HepG2 (cell line): Measurements from ENCODE around the gene MDP1. TPM values are rescaled to one million over a fixed set of nuclear protein-coding genes. Genes with fewer than 3 reads are reported as not detected.

ENCODE experiments used
- ATAC-seq: fragments of 200-7000 bp; cut with Tn5 transposase; 3 replicates; pipeline ENCODE4 v1.9.1; 2020; ENCODE audit warnings: mild to moderate bottlenecking, moderate library complexity
- BruUV-seq: library from RNA; stranded (reverse); fragments of 400-500 nt; replicated peaks from 2 replicates; lab custom pipeline; 2021; lab: Mats Ljungman, UMichigan
- CTCF ChIA-PET: fragments of 300-600 bp; formaldehyde crosslinking; extraction: SDS; loops from one replicate; lab custom pipeline; 2021; ENCODE audit warnings: low total read pairs, inconsistent platforms, low intra/inter-chr PET ratio; lab: Yijun Ruan, JAX
- POLR2A ChIA-PET: fragments of 350-600 bp; sonication (Branson Sonifier 250); formaldehyde crosslinking; loops from one replicate; lab custom pipeline; 2020; ENCODE audit warnings: antibody characterized with exemption, inconsistent platforms; lab: Yijun Ruan, JAX
- DNase-seq: peaks from one replicate; pipeline ENCODE4 v3.0.0-alpha.2; 2015; ENCODE audit warnings: low spot score
- FAIRE-seq: peaks from 3 replicates; lab custom pipeline; 2011; peaks lifted over from hg19 to GRCh38; lab: Jason Lieb, UNC
- H2AFZ ChIP-seq: one replicate; pipeline ENCODE4 v1.6.1; 2011; ENCODE audit warnings: low read length, inconsistent platforms
- H3K27ac ChIP-seq: fragments of 300-600 bp; 3 replicates; pipeline ENCODE4 v1.8.0; 2011; ENCODE audit warnings: mixed run types, mild to moderate bottlenecking, mixed read lengths, low read length, inconsistent platforms; ENCODE audit not compliant: insufficient read depth; ENCODE audit errors: extremely low read length
- H3K27me3 ChIP-seq, 2 experiments: fragments of 200-600 bp in 1 of 2; 2 replicates in 1 of 2; 3 replicates in 1 of 2; pipeline versions ENCODE4 v1.6.0 to v1.8.0; 2011; ENCODE audit warnings: low read length in 2 of 2, mild to moderate bottlenecking in 2 of 2, moderate library complexity in 2 of 2, inconsistent platforms in 1 of 2; ENCODE audit not compliant: insufficient read depth in 2 of 2, control insufficient read depth in 1 of 2
- H3K36me3 ChIP-seq, 2 experiments: fragments of 200-600 bp in 1 of 2; replicated peaks in 1 of 2; 2 replicates in 1 of 2; 3 replicates in 1 of 2; pipeline versions ENCODE4 v1.5.1 to v1.8.0; 2011; ENCODE audit warnings: low read length in 2 of 2, inconsistent platforms in 1 of 2; ENCODE audit not compliant: insufficient read depth in 2 of 2, control insufficient read depth in 1 of 2
- H3K4me1 ChIP-seq: 2 replicates; pipeline ENCODE4 v1.5.1; 2012; ENCODE audit warnings: low read length, inconsistent platforms; ENCODE audit not compliant: insufficient read depth
- H3K4me2 ChIP-seq: 2 replicates; pipeline ENCODE4 v1.6.0; 2011; ENCODE audit warnings: low read depth, low read length, inconsistent platforms
- H3K4me3 ChIP-seq, 3 experiments: fragments of 200-600 bp in 1 of 3; sonication (generic), shearing (Covaris generic) in 1 of 3; replicated peaks in 1 of 3; 2 replicates each; pipeline ENCODE4 v1.5.1; 2011 to 2016; ENCODE audit warnings: low read length in 3 of 3, inconsistent platforms in 2 of 3, low read depth in 2 of 3, mild to moderate bottlenecking in 2 of 3, control low read depth in 1 of 3, mixed read lengths in 1 of 3; ENCODE audit not compliant: insufficient read depth in 1 of 3
- H3K79me2 ChIP-seq: one replicate; pipeline ENCODE4 v1.6.1; 2011; ENCODE audit warnings: low read length, inconsistent platforms; ENCODE audit not compliant: insufficient read depth
- H3K9ac ChIP-seq: 2 replicates; pipeline ENCODE4 v1.6.0; 2011; ENCODE audit warnings: mild to moderate bottlenecking, low read depth, low read length, inconsistent platforms; ENCODE audit not compliant: insufficient read depth
- H3K9me3 ChIP-seq: 2 replicates; pipeline ENCODE4 v1.5.1; 2012; ENCODE audit warnings: mild to moderate bottlenecking, low read length
- H4K20me1 ChIP-seq: 2 replicates; pipeline ENCODE4 v1.6.0; 2011; ENCODE audit warnings: inconsistent platforms, mild to moderate bottlenecking, low read length, moderate library complexity; ENCODE audit not compliant: insufficient read depth
- ISL2 ChIP-seq: sonication (generic); formaldehyde crosslinking; IDR thresholded peaks from 2 replicates; pipeline ENCODE4 v1.5.0; 2020; ENCODE audit warnings: missing genetic modification reagents
- KLF13 ChIP-seq: sonication (generic); formaldehyde crosslinking; IDR thresholded peaks from 2 replicates; pipeline ENCODE4 v1.4.0; 2020; ENCODE audit warnings: mild to moderate bottlenecking, missing genetic modification reagents
- POLR2G ChIP-seq: fragments of 200-400 bp; formaldehyde crosslinking; IDR thresholded peaks from 2 replicates; pipeline ENCODE4 v1.6.1; 2018; ENCODE audit warnings: mild to moderate bottlenecking, low read depth, low read length, moderate library complexity
- RORA ChIP-seq: sonication (generic); formaldehyde crosslinking; IDR thresholded peaks from 2 replicates; pipeline ENCODE4 v1.5.0; 2020; ENCODE audit warnings: mild to moderate bottlenecking, missing genetic modification reagents, moderate library complexity
- SMARCE1 ChIP-seq: fragments of 450-650 bp; IDR thresholded peaks from 2 replicates; pipeline ENCODE4 v1.6.1; 2017; ENCODE audit warnings: borderline replicate concordance
- ZNF136 ChIP-seq: sonication (generic); formaldehyde crosslinking; IDR thresholded peaks from 2 replicates; pipeline ENCODE4 v1.8.1; 2022; ENCODE audit warnings: low read depth, mild to moderate bottlenecking, moderate library complexity, missing genetic modification reagents
- ZNF577 ChIP-seq: sonication (generic); formaldehyde crosslinking; IDR thresholded peaks from 2 replicates; pipeline ENCODE4 v1.4.0; 2020; ENCODE audit warnings: mild to moderate bottlenecking, low read depth, missing genetic modification reagents, borderline replicate concordance
- ZNF749 ChIP-seq: sonication (generic); formaldehyde crosslinking; IDR thresholded peaks from 2 replicates; pipeline ENCODE4 v1.8.0; 2022; ENCODE audit warnings: mild to moderate bottlenecking, missing genetic modification reagents, moderate library complexity, borderline replicate concordance
- ZNF766 ChIP-seq: sonication (generic); formaldehyde crosslinking; IDR thresholded peaks from 2 replicates; pipeline ENCODE4 v1.5.0; 2020; ENCODE audit warnings: missing genetic modification reagents, borderline replicate concordance
- WGBS: methylation state at CpG from one replicate; pipeline ENCODE4 v1.1.6; 2017; ENCODE audit warnings: low lambda C conversion rate; 5-methylcytosine and 5-hydroxymethylcytosine counted together
- in situ Hi-C: cut with HindIII; loops from 2 replicates; pipeline ENCODE4 v1.10.0; 2017; ENCODE audit warnings: low pct_unique_long_range_greater_than_20kb; ENCODE audit not compliant: extremely low pct_ligation_motif_present
- intact Hi-C: fragments of 100-400 bp; cut with micrococcal nuclease; formaldehyde crosslinking; loops from one replicate; pipeline ENCODE4 v1.10.0; 2022; ENCODE audit not compliant: unreplicated experiment
- polyA plus RNA-seq, 8 experiments: library from polyadenylated mRNA; depleted of rRNA in 3 of 8; stranded (reverse) in 7 of 8; unstranded in 1 of 8; fragments of >200 nt; fragmentation: Illumina TruSeq in 4 of 8; extraction: Trizol in 4 of 8; gene quantifications; 2 replicates each; pipeline versions ENCODE4 v1.2.1 to v1.2.3, GENCODE V29; 2011 to 2016; ENCODE audit warnings: low read depth in 4 of 8, missing spikeins in 1 of 8, mixed read lengths in 1 of 8; ENCODE audit not compliant: insufficient read depth in 1 of 8
- total RNA-seq, 5 experiments: library from RNA; depleted of rRNA; stranded (reverse); fragments of >200 nt; fragmentation: Illumina TruSeq; extraction: Trizol; gene quantifications; 2 replicates each; pipeline ENCODE4 v1.2.3, GENCODE V29; 2016; ENCODE audit warnings: low read depth in 1 of 5
- TF ChIP-seq, protein P1 (sequence below): sonication (generic); formaldehyde crosslinking; IDR thresholded peaks from 2 replicates; pipeline ENCODE4 v1.8.0; 2022; ENCODE audit warnings: mild to moderate bottlenecking, missing genetic modification reagents, moderate library complexity
- TF ChIP-seq, protein P2 (sequence below): sonication (generic); formaldehyde crosslinking; IDR thresholded peaks from 2 replicates; pipeline ENCODE4 v1.4.0; 2020; ENCODE audit warnings: mild to moderate bottlenecking, missing genetic modification reagents, borderline replicate concordance
- TF ChIP-seq, protein P3 (sequence below): sonication (generic); formaldehyde crosslinking; IDR thresholded peaks from 2 replicates; pipeline ENCODE4 v1.4.0; 2020; ENCODE audit warnings: missing genetic modification reagents
- TF ChIP-seq, protein P4 (sequence below): sonication (generic); formaldehyde crosslinking; IDR thresholded peaks from 2 replicates; pipeline ENCODE4 v1.8.1; 2023; ENCODE audit warnings: missing genetic modification reagents, inconsistent platforms, borderline replicate concordance
- TF ChIP-seq, protein P5 (sequence below): sonication (generic); formaldehyde crosslinking; IDR thresholded peaks from 2 replicates; pipeline ENCODE4 v1.9.0; 2021; ENCODE audit warnings: missing genetic modification reagents, borderline replicate concordance

Gene MDP1
- total and polyA plus RNA-seq, 2 of the 13 experiments (the other 11 are each of a cell fraction or from before 2014, with no cell fraction given), result 44.1 to 48.7 TPM

DNA sequence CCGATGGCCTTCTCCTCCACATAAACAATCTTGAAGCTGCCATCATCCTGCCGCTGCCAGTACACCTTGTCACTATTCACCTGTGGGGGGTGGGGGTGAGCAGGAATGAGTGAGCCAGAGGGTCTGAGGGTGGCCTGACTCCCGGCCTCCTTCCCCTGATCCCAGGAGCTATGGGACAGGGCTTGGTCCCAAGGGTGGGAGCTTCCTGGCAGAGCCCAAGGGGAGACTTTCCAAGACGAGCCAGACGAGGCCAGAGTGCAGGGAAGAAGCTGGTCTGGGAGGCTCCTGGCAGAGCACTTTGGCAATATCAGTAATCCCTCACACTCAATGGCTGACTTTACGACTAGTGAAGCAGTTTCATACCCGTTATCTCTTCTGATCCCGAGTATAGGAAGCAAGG, 39.6 kb upstream of the MDP1 start:
- ATAC-seq, result no peak
- TF ChIP-seq ISL2 (CRISPR knock-in tag) (no peak), ZNF136 (CRISPR knock-in tag) (no peak), POLR2G (0 out of 2 replicates have a peak, but pooled peaks have one; percentile 4), SMARCE1 (no peak), ZNF577 (CRISPR knock-in tag) (no peak), ZNF766 (CRISPR knock-in tag) (no peak), ZNF749 (CRISPR knock-in tag) (no peak), KLF13 (CRISPR knock-in tag) (no peak), RORA (CRISPR knock-in tag) (no peak)
- TF ChIP-seq, protein P1, sequence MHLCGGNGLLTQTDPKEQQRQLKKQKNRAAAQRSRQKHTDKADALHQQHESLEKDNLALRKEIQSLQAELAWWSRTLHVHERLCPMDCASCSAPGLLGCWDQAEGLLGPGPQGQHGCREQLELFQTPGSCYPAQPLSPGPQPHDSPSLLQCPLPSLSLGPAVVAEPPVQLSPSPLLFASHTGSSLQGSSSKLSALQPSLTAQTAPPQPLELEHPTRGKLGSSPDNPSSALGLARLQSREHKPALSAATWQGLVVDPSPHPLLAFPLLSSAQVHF, result no peak
- TF ChIP-seq, protein P2, sequence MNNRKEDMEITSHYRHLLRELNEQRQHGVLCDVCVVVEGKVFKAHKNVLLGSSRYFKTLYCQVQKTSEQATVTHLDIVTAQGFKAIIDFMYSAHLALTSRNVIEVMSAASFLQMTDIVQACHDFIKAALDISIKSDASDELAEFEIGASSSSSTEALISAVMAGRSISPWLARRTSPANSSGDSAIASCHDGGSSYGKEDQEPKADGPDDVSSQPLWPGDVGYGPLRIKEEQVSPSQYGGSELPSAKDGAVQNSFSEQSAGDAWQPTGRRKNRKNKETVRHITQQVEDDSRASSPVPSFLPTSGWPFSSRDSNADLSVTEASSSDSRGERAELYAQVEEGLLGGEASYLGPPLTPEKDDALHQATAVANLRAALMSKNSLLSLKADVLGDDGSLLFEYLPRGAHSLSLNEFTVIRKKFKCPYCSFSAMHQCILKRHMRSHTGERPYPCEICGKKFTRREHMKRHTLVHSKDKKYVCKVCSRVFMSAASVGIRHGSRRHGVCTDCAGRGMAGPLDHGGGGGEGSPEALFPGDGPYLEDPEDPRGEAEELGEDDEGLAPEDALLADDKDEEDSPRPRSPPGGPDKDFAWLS (CRISPR knock-in tag), result no peak
- TF ChIP-seq, protein P3, sequence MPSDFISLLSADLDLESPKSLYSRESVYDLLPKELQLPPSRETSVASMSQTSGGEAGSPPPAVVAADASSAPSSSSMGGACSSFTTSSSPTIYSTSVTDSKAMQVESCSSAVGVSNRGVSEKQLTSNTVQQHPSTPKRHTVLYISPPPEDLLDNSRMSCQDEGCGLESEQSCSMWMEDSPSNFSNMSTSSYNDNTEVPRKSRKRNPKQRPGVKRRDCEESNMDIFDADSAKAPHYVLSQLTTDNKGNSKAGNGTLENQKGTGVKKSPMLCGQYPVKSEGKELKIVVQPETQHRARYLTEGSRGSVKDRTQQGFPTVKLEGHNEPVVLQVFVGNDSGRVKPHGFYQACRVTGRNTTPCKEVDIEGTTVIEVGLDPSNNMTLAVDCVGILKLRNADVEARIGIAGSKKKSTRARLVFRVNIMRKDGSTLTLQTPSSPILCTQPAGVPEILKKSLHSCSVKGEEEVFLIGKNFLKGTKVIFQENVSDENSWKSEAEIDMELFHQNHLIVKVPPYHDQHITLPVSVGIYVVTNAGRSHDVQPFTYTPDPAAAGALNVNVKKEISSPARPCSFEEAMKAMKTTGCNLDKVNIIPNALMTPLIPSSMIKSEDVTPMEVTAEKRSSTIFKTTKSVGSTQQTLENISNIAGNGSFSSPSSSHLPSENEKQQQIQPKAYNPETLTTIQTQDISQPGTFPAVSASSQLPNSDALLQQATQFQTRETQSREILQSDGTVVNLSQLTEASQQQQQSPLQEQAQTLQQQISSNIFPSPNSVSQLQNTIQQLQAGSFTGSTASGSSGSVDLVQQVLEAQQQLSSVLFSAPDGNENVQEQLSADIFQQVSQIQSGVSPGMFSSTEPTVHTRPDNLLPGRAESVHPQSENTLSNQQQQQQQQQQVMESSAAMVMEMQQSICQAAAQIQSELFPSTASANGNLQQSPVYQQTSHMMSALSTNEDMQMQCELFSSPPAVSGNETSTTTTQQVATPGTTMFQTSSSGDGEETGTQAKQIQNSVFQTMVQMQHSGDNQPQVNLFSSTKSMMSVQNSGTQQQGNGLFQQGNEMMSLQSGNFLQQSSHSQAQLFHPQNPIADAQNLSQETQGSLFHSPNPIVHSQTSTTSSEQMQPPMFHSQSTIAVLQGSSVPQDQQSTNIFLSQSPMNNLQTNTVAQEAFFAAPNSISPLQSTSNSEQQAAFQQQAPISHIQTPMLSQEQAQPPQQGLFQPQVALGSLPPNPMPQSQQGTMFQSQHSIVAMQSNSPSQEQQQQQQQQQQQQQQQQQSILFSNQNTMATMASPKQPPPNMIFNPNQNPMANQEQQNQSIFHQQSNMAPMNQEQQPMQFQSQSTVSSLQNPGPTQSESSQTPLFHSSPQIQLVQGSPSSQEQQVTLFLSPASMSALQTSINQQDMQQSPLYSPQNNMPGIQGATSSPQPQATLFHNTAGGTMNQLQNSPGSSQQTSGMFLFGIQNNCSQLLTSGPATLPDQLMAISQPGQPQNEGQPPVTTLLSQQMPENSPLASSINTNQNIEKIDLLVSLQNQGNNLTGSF (CRISPR knock-in tag), result no peak
- TF ChIP-seq, protein P4, sequence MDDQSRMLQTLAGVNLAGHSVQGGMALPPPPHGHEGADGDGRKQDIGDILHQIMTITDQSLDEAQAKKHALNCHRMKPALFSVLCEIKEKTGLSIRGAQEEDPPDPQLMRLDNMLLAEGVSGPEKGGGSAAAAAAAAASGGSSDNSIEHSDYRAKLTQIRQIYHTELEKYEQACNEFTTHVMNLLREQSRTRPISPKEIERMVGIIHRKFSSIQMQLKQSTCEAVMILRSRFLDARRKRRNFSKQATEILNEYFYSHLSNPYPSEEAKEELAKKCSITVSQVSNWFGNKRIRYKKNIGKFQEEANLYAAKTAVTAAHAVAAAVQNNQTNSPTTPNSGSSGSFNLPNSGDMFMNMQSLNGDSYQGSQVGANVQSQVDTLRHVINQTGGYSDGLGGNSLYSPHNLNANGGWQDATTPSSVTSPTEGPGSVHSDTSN (CRISPR knock-in tag), result no peak
- TF ChIP-seq, protein P5, sequence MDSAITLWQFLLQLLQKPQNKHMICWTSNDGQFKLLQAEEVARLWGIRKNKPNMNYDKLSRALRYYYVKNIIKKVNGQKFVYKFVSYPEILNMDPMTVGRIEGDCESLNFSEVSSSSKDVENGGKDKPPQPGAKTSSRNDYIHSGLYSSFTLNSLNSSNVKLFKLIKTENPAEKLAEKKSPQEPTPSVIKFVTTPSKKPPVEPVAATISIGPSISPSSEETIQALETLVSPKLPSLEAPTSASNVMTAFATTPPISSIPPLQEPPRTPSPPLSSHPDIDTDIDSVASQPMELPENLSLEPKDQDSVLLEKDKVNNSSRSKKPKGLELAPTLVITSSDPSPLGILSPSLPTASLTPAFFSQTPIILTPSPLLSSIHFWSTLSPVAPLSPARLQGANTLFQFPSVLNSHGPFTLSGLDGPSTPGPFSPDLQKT (CRISPR knock-in tag), result no peak

More for the DNA sequence above, 39.6 kb upstream of the MDP1 start:
- H2AFZ ChIP-seq, result no peak overlapping the region
- H3K4me2 ChIP-seq, result no peak overlapping the region
- H3K9me3 ChIP-seq, result no peaks in the 10 kb centered on the region
- H3K27ac ChIP-seq, result peak overlapping the region; percentile 28
- FAIRE-seq (peak; percentile 26), DNase-seq (no peak)
- peaks cover 0 to 1% of the 10 kb centered on the region in 2 experiments; a peak in 1 of 5 replicates for H3K36me3 ChIP-seq
- H3K4me3 ChIP-seq, result no peak overlapping the region
- H3K4me1 ChIP-seq, result peaks cover 46% of the 10 kb centered on the region
- no TSS peak for BruUV-seq
- H3K9ac ChIP-seq, result no peak overlapping the region
- CTCF ChIA-PET, result no interaction called here
- intact Hi-C loops, result no loop called here
- no peaks in the 10 kb centered on the region for H3K79me2 ChIP-seq
- H3K27me3 ChIP-seq, result no peaks in the 10 kb centered on the region
- in situ Hi-C loops, result no loop called here
- no peaks in the 10 kb centered on the region for H4K20me1 ChIP-seq
- WGBS, result 91% methylated on average over 8 of the region's 8 CpGs
- POLR2A ChIA-PET, result interaction anchor here (1.6 to 13.2 kb wide), 4 partner anchors 13 to 60 kb away, joined by 4 to 254 read pairs (median 22); partner anchors contain the start of genes RABGGTA, TINF2 and TM9SF1
